Right lobe of liver (tissue), 4 donors: ENCODE data around the gene KDM1B.

Experiments used
- POLR2A ChIP-seq: fragments of 450-650 bp; IDR thresholded peaks from one replicate; pipeline ENCODE4 v1.6.1; 2017; ENCODE audit warnings: antibody characterized with exemption, mild to moderate bottlenecking
- TF ChIP-seq, protein P1 (sequence below), 4 donors: fragments of 200-600 bp in 3 of 4; fragments of 450-650 bp in 1 of 4; IDR thresholded peaks; one replicate each; pipeline versions ENCODE4 v1.5.1 to v1.8.0; 2016 to 2022; ENCODE audit warnings: antibody characterized with exemption in 4 of 4, mild to moderate bottlenecking in 2 of 4
- donor health status: DM: no; HTN: no; CAD: no.
- donor health status: DM: no; HTN: no; CAD: no.
- donor health status: DM: no; HTN: yes; CAD: no.

GRCh38 chr6:18237167-18237566 lies 81.9 kb downstream of the KDM1B start:
- TF ChIP-seq, protein P1, sequence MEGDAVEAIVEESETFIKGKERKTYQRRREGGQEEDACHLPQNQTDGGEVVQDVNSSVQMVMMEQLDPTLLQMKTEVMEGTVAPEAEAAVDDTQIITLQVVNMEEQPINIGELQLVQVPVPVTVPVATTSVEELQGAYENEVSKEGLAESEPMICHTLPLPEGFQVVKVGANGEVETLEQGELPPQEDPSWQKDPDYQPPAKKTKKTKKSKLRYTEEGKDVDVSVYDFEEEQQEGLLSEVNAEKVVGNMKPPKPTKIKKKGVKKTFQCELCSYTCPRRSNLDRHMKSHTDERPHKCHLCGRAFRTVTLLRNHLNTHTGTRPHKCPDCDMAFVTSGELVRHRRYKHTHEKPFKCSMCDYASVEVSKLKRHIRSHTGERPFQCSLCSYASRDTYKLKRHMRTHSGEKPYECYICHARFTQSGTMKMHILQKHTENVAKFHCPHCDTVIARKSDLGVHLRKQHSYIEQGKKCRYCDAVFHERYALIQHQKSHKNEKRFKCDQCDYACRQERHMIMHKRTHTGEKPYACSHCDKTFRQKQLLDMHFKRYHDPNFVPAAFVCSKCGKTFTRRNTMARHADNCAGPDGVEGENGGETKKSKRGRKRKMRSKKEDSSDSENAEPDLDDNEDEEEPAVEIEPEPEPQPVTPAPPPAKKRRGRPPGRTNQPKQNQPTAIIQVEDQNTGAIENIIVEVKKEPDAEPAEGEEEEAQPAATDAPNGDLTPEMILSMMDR (IDR thresholded peaks at IDR 0.05) = no peak
- TF ChIP-seq POLR2A = no peak
